ENCODE results near the gene FBLN7.

Gene FBLN7

GRCh38 chr2:112168422-112169124 is 30.4 kb downstream of the FBLN7 start:
- H3K27ac ChIP-seq (ENCODE audit: low read length): no peak overlapping the region
- H3K4me1 ChIP-seq (ENCODE audit: control insufficient read depth, insufficient read depth, low read length): no peaks in the 10 kb centered on the region; the same call in 1 of the 2 replicates
- H3K36me3 ChIP-seq (ENCODE audit: control insufficient read depth, insufficient read depth, low read length): no peaks in the 10 kb centered on the region
- H3K4me3 ChIP-seq (ENCODE audit: low read length): no peak overlapping the region
- DNase-seq (ENCODE audit: low read depth, low spot score): no peak
- H3K9me3 ChIP-seq (ENCODE audit: control insufficient read depth, insufficient read depth, low read length): no peaks in the 10 kb centered on the region
- no peaks in the 10 kb centered on the region for H3K27me3 ChIP-seq (ENCODE audit: control insufficient read depth, insufficient read depth, low read length)
- WGBS (ENCODE audit: insufficient coverage, insufficient read length): no CpG with 5 or more reads among the region's 10 CpGs

- Histone ChIP-seq H3K27me3 (ENCODE audit: control insufficient read depth, insufficient read depth, low read length) (no peaks in the 10 kb centered on the region), H3K36me3 (ENCODE audit: control insufficient read depth, insufficient read depth, low read length) (no peaks in the 10 kb centered on the region), H3K4me1 (ENCODE audit: control insufficient read depth, insufficient read depth, low read length) (no peaks in the 10 kb centered on the region; the same call in 1 of the 2 replicates), H3K27ac (ENCODE audit: low read length) (no peak overlapping the region), H3K9me3 (ENCODE audit: control insufficient read depth, insufficient read depth, low read length) (no peaks in the 10 kb centered on the region), H3K4me3 (ENCODE audit: low read length) (no peak overlapping the region)
- no peak for DNase-seq (ENCODE audit: low read depth, low spot score)
- WGBS (ENCODE audit: insufficient coverage, insufficient read length): no CpG with 5 or more reads among the region's 4 CpGs
Observed at GRCh38 chr2:112170495-112170894, 32.3 kb downstream of the FBLN7 start.

GRCh38 chr2:112173646-112174319 is 35.6 kb downstream of the FBLN7 start:
- no peaks in the 10 kb centered on the region for H3K27me3 ChIP-seq (ENCODE audit: control insufficient read depth, insufficient read depth, low read length)
- H3K4me3 ChIP-seq (ENCODE audit: low read length): no peak overlapping the region
- WGBS (ENCODE audit: insufficient coverage, insufficient read length): no CpG with 5 or more reads among the region's 11 CpGs
- no peaks in the 10 kb centered on the region for H3K36me3 ChIP-seq (ENCODE audit: control insufficient read depth, insufficient read depth, low read length)
- H3K27ac ChIP-seq (ENCODE audit: low read length): no peak overlapping the region
- H3K4me1 ChIP-seq (ENCODE audit: control insufficient read depth, insufficient read depth, low read length): no peaks in the 10 kb centered on the region; the same call in 1 of the 2 replicates
- no peak for DNase-seq (ENCODE audit: low read depth, low spot score)
- H3K9me3 ChIP-seq (ENCODE audit: control insufficient read depth, insufficient read depth, low read length): no peaks in the 10 kb centered on the region

- Histone ChIP-seq H3K36me3 (ENCODE audit: control insufficient read depth, insufficient read depth, low read length) (no peaks in the 10 kb centered on the region), H3K4me3 (ENCODE audit: low read length) (no peak overlapping the region), H3K4me1 (ENCODE audit: control insufficient read depth, insufficient read depth, low read length) (no peaks in the 10 kb centered on the region; the same call in 1 of the 2 replicates), H3K27ac (ENCODE audit: low read length) (no peak overlapping the region), H3K27me3 (ENCODE audit: control insufficient read depth, insufficient read depth, low read length) (no peaks in the 10 kb centered on the region), H3K9me3 (ENCODE audit: control insufficient read depth, insufficient read depth, low read length) (no peaks in the 10 kb centered on the region)
- no peak for DNase-seq (ENCODE audit: low read depth, low spot score)
- WGBS (ENCODE audit: insufficient coverage, insufficient read length): no CpG with 5 or more reads among the region's 4 CpGs
Observed at GRCh38 chr2:112174383-112174782, 36.2 kb downstream of the FBLN7 start.

GRCh38 chr2:112175333-112175732 is 37.1 kb downstream of the FBLN7 start:
- H3K4me1 ChIP-seq (ENCODE audit: control insufficient read depth, insufficient read depth, low read length): no peaks in the 10 kb centered on the region
- no CpG with 5 or more reads among the region's 3 CpGs for WGBS (ENCODE audit: insufficient coverage, insufficient read length)

GRCh38 chr2:112175958-112176573 is 37.9 kb downstream of the FBLN7 start:
- WGBS (ENCODE audit: insufficient coverage, insufficient read length): no CpG with 5 or more reads among the region's 7 CpGs
- Histone ChIP-seq H3K4me3 (ENCODE audit: low read length) (no peak overlapping the region), H3K27ac (ENCODE audit: low read length) (no peak overlapping the region), H3K36me3 (ENCODE audit: control insufficient read depth, insufficient read depth, low read length) (no peaks in the 10 kb centered on the region), H3K27me3 (ENCODE audit: control insufficient read depth, insufficient read depth, low read length) (no peaks in the 10 kb centered on the region), H3K4me1 (ENCODE audit: control insufficient read depth, insufficient read depth, low read length) (no peaks in the 10 kb centered on the region), H3K9me3 (ENCODE audit: control insufficient read depth, insufficient read depth, low read length) (no peaks in the 10 kb centered on the region)
- no peak for DNase-seq (ENCODE audit: low read depth, low spot score)

More at GRCh38 chr2:112175333-112175732, 37.1 kb downstream of the FBLN7 start:
- H3K9me3 ChIP-seq (ENCODE audit: control insufficient read depth, insufficient read depth, low read length): no peaks in the 10 kb centered on the region
- no peak overlapping the region for H3K27ac ChIP-seq (ENCODE audit: low read length)
- no peak overlapping the region for H3K4me3 ChIP-seq (ENCODE audit: low read length)
- DNase-seq (ENCODE audit: low read depth, low spot score): no peak
- no peaks in the 10 kb centered on the region for H3K27me3 ChIP-seq (ENCODE audit: control insufficient read depth, insufficient read depth, low read length)
- no peaks in the 10 kb centered on the region for H3K36me3 ChIP-seq (ENCODE audit: control insufficient read depth, insufficient read depth, low read length)

- H3K4me1 ChIP-seq (ENCODE audit: control insufficient read depth, insufficient read depth, low read length): peaks cover 2% of the 10 kb centered on the region; the same call in 1 of the 2 replicates
- peak overlapping the region; percentile 17; the same call in 1 of the 2 replicates for H3K4me3 ChIP-seq (ENCODE audit: low read length)
Observed at GRCh38 chr2:112181571-112182290, 43.5 kb downstream of the FBLN7 start.

GRCh38 chr2:112182581-112183034 is 44.4 kb downstream of the FBLN7 start:
- no peaks in the 10 kb centered on the region for H3K9me3 ChIP-seq (ENCODE audit: control insufficient read depth, insufficient read depth, low read length)
- no peak overlapping the region for H3K4me3 ChIP-seq (ENCODE audit: low read length)
- WGBS (ENCODE audit: insufficient coverage, insufficient read length): no CpG with 5 or more reads among the region's 17 CpGs

More at GRCh38 chr2:112181571-112182290, 43.5 kb downstream of the FBLN7 start:
- Histone ChIP-seq H3K27me3 (ENCODE audit: control insufficient read depth, insufficient read depth, low read length) (peaks cover 4% of the 10 kb centered on the region; the same call in 1 of the 2 replicates), H3K9me3 (ENCODE audit: control insufficient read depth, insufficient read depth, low read length) (no peaks in the 10 kb centered on the region), H3K36me3 (ENCODE audit: control insufficient read depth, insufficient read depth, low read length) (no peaks in the 10 kb centered on the region), H3K27ac (ENCODE audit: low read length) (no peak overlapping the region)
- no CpG with 5 or more reads among the region's 54 CpGs for WGBS (ENCODE audit: insufficient coverage, insufficient read length)
- DNase-seq (ENCODE audit: low read depth, low spot score): peak; percentile 45

GRCh38 chr2:112183327-112184025 is 45.3 kb downstream of the FBLN7 start:
- Histone ChIP-seq H3K27ac (ENCODE audit: low read length) (no peak overlapping the region), H3K4me1 (ENCODE audit: control insufficient read depth, insufficient read depth, low read length) (peaks cover 2% of the 10 kb centered on the region; the same call in 1 of the 2 replicates)

More at GRCh38 chr2:112182581-112183034, 44.4 kb downstream of the FBLN7 start:
- Histone ChIP-seq H3K4me1 (ENCODE audit: control insufficient read depth, insufficient read depth, low read length) (peaks cover 2% of the 10 kb centered on the region; the same call in 1 of the 2 replicates), H3K36me3 (ENCODE audit: control insufficient read depth, insufficient read depth, low read length) (no peaks in the 10 kb centered on the region), H3K27me3 (ENCODE audit: control insufficient read depth, insufficient read depth, low read length) (peaks cover 4% of the 10 kb centered on the region; the same call in 1 of the 2 replicates), H3K27ac (ENCODE audit: low read length) (no peak overlapping the region)
- DNase-seq (ENCODE audit: low read depth, low spot score): no peak

More at GRCh38 chr2:112183327-112184025, 45.3 kb downstream of the FBLN7 start:
- DNase-seq (ENCODE audit: low read depth, low spot score): no peak
- Histone ChIP-seq H3K9me3 (ENCODE audit: control insufficient read depth, insufficient read depth, low read length) (no peaks in the 10 kb centered on the region), H3K36me3 (ENCODE audit: control insufficient read depth, insufficient read depth, low read length) (no peaks in the 10 kb centered on the region), H3K27me3 (ENCODE audit: control insufficient read depth, insufficient read depth, low read length) (peaks cover 4% of the 10 kb centered on the region; the same call in 1 of the 2 replicates), H3K4me3 (ENCODE audit: low read length) (no peak overlapping the region)
- WGBS (ENCODE audit: insufficient coverage, insufficient read length): no CpG with 5 or more reads among the region's 8 CpGs
